GM12874 (cell line): ENCODE results near the gene ABCB6.

ENCODE experiments used
- TF ChIP-seq, protein P1 (sequence below): IDR thresholded peaks from 2 replicates; pipeline ENCODE4 v1.5.1; 2011; ENCODE audit warnings: low read depth, mild to moderate bottlenecking, control low read depth, low read length, moderate library complexity; ENCODE audit not compliant: insufficient read depth

The ABCB6 gene

DNA sequence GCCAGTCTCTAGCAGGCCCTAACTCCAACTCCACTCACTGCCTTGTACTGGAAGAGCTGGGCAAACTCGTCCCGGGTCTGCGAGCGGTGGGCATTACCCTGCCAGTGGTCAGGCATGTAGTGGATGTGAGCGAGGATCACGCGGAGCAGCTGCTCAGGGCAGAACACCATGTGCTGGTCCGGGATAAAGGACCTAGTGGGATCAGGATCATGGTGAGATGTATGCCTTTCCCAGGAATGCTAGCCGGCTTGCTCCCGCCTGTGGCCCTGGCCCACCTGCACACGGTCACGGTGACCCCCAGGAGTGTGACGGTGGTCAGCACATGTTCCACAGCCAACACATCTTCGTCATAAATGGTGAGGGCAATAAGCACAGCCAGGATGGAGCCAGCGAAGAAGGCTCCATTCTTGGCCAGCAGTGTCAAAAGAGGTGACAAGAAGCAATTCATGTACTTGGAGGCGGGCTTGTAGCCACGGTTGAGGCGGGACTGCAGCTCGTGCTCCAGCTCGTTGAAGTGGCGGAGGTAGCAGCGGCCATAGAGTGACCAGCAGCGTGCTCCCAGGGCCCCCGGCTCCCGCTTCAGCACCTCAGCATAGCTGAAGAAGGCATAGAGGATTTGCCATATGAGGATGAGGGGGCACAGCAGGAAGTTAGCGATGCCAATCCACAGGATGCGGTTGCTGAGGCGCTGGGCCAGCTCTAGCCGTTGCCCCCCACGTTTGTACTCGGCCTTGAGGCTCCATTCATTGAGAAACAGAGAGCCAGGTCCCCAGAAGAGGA lies 5.3 kb upstream of the ABCB6 start:
- TF ChIP-seq, protein P1, sequence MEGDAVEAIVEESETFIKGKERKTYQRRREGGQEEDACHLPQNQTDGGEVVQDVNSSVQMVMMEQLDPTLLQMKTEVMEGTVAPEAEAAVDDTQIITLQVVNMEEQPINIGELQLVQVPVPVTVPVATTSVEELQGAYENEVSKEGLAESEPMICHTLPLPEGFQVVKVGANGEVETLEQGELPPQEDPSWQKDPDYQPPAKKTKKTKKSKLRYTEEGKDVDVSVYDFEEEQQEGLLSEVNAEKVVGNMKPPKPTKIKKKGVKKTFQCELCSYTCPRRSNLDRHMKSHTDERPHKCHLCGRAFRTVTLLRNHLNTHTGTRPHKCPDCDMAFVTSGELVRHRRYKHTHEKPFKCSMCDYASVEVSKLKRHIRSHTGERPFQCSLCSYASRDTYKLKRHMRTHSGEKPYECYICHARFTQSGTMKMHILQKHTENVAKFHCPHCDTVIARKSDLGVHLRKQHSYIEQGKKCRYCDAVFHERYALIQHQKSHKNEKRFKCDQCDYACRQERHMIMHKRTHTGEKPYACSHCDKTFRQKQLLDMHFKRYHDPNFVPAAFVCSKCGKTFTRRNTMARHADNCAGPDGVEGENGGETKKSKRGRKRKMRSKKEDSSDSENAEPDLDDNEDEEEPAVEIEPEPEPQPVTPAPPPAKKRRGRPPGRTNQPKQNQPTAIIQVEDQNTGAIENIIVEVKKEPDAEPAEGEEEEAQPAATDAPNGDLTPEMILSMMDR = no peak

DNA sequence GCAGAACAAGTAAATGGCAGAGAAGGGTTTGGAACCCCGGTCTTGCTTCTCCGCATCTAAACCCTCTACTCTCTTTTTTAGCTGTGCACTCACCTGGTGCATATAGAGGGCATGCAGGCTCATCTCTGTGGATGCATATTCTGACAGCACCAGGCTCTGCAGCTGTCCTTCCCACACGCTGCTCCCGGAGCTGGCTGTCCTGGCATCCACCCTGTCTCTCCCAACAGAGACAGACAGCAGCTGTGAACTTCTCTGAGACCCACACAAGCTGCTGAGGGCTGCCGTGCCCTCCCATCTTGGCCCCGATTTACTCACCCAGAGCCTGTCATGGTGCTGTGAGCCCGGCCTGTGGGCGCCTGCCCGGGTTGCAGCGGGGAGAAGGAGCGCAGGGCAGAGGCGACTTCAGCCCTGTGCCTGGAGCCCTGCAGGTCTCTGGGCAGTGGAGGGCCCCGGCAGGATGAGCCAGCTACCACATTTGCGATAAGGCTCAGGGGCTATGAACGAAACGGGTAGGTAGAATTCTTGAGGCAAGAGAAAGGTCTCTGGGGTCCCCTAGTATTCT lies 3.3 kb upstream of the ABCB6 start:
- TF ChIP-seq, protein P1 = no peak

DNA sequence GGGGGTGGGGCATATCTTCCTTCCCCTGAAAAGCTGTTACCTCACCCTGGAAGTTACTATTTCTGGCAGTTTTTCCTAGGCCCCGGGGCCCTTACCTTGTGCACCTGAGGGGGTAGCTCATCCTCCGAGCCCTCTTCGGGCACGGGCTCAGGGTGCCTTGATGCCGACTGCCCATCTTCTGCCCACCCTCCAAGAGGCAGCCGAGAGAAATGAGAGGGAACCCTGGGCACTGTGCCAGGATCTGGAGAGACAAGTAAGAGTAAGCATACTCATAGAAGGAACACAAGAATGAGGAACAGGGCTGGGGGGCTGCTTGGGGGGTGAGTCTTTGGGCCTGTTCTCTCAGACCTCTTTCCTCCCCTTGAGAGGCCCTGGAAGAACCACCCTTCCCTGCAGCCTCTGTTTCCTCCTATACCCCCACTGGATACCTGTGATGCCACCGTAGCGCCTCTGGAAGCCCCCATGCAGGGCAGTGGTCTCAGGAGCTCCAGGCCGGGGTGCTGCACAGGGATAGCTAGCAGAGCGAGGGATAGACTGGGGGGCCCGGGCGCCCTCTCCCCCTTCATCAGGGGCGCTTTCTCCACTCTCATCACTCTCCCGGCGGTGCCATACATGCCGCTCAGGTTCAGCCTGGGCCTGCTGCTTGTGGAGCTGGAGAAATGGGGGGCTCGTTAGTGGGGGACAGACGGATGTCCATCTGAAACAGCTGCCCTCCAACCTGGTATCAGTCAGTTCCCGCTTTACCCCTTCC lies 2.1 kb upstream of the ABCB6 start:
- TF ChIP-seq, protein P1 = no peak

DNA sequence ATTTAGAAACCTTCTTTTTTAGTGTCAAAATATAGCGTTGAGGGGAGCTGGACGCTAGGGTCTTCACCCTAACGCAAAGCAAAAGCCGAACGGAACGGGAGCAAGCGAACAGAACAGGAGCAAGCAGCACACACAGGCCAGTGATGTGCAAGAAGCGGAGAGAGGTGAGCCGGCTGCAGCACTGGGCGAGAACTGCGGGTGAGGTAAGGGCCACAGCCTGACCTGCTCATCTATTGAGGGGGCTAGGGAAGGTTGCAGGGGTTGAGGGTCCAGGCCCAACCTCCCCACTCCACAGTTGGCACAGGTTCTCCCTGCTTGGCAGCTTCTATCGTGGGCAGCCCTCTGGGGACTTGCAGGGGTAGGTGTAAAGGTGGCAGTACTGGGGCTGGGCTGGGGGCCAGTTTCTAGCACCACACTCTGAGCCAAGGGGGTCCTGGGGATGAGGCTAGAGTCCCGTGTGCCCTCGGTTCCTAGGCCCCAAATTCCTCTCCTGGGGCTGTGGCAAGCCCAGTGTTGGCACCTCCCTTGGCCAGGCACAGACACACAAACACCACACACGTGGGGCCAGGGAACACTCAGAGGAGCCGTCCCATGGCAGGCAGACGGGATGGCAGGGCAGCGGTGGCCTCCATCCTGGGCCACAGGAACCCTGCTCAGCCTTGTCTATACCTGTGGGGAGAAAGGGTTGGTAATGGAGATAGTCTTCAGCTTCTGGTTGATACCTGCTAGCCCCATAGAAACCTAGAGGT lies 1.2 kb upstream of the ABCB6 start:
- TF ChIP-seq, protein P1 = no peak

DNA sequence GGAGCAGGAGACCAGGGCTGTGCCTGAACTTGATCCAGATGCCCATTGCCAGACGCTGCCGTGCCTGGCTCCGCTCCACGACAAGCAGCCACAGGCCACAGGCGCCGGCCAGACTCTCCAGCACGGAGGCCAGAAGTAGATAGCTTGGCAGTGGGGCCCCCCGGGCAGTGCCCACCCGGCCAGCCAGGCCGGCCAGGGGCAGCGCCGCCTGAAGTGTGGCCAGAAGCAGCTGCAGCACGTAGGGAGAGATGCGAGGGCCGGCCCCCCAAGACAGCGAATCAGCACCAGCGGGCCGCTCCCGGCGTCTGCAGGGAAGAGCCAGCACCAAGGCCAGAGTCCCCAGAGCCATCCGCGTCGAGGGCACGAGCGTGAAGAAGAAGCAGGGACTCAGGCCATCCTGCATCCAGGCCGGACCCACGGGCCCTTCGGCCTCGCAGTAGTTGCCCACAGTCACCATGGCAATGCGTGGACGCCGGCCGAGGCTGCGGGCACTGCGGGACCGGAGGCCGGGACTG lies 484 bp downstream of the ABCB6 start:
- TF ChIP-seq, protein P1 = no peak

DNA sequence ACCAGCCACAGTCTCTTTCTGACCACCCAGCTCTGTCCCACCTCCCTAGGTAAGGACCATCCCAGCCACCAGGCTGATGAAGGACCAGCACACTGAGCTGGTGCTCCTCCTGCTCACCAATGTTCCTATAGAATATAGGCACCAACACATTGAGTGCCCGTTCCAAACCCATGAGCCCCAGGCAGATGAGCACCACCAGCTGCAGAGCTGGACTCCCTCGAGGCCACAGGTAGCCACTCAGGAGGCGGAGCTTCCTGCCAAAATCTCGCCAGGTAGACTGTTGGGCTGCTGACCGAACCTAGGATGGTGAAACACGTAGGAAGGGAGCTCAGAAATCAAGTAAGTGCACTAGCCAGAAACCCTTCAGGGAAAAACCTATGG lies 2.2 kb downstream of the ABCB6 start:
- TF ChIP-seq, protein P1 = no peak
